ENCODE results near the gene ATRNL1. TPM values are rescaled to one million over a fixed set of nuclear protein-coding genes. Genes with fewer than 3 reads are reported as not detected.

Gene ATRNL1
- polyA plus RNA-seq, 4 donors, result 0.78 to 1.1 TPM; not detected in 2

- H3K9me3 ChIP-seq (ENCODE audit: control insufficient read depth in 2 of 2, insufficient read depth in 1 of 2, low read depth in 1 of 2, low read length in 1 of 2), result no peaks in the 10 kb centered on the region
- no peak for FAIRE-seq
- DNase-seq, result no peak
- WGBS, 3 donors, result 13 to 30% (median 15%) methylated on average over 3 of the region's 3 CpGs
- no peaks in the 10 kb centered on the region for H3K36me3 ChIP-seq (ENCODE audit: control insufficient read depth in 3 of 3, insufficient read depth in 2 of 3, low read depth in 1 of 3, low read length in 3 of 3)
- H3K27ac ChIP-seq (ENCODE audit: low read depth in 1 of 3, low read length in 2 of 3), result no peak overlapping the region
- no peaks in the 10 kb centered on the region for H3K4me1 ChIP-seq (ENCODE audit: control insufficient read depth in 3 of 3, insufficient read depth in 2 of 3, low read depth in 1 of 3, low read length in 2 of 3)
- H3K27me3 ChIP-seq (ENCODE audit: control insufficient read depth in 3 of 3, insufficient read depth in 3 of 3, low read length in 3 of 3), result no peaks in the 10 kb centered on the region
- H3K4me3 ChIP-seq (ENCODE audit: low read depth in 1 of 3, low read length in 3 of 3), result no peak overlapping the region
Observed at GRCh38 chr10:115937768-115938056, 844.5 kb downstream of the ATRNL1 start.

GRCh38 chr10:115939101-115939854 is 846.1 kb downstream of the ATRNL1 start:
- Histone ChIP-seq H3K4me3 (ENCODE audit: low read depth in 1 of 3, low read length in 3 of 3) (no peak overlapping the region), H3K36me3 (ENCODE audit: control insufficient read depth in 3 of 3, insufficient read depth in 2 of 3, low read depth in 1 of 3, low read length in 3 of 3) (no peaks in the 10 kb centered on the region), H3K27me3 (ENCODE audit: control insufficient read depth in 3 of 3, insufficient read depth in 3 of 3, low read length in 3 of 3) (no peaks in the 10 kb centered on the region), H3K27ac (ENCODE audit: low read depth in 1 of 3, low read length in 2 of 3) (no peak overlapping the region), H3K4me1 (ENCODE audit: control insufficient read depth in 3 of 3, insufficient read depth in 2 of 3, low read depth in 1 of 3, low read length in 2 of 3) (no peaks in the 10 kb centered on the region), H3K9me3 (ENCODE audit: control insufficient read depth in 2 of 2, insufficient read depth in 1 of 2, low read depth in 1 of 2, low read length in 1 of 2) (no peaks in the 10 kb centered on the region)
- FAIRE-seq (no peak), DNase-seq (no peak)
- 79 to 87% (median 79%) methylated on average over 7 of the region's 7 CpGs for WGBS, 3 donors

DNA sequence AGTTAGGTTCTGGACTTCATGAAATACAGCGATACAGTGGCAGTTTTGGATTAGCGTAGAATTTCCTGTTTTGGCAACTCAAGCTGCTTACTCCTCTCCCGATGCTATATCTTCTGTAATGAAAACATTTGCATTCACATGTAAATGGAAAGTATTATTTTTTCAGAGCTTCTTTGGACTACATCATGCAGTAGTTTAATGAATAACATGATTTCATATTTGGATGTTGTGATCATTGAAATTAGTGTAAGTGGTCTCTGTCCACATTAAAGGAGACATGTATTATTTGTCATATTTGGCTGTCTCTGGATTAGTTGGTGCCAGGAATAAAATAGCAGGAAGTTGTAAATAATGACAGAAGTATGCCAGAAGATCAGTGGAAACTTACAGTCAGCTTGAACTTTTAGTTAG is 848.2 kb downstream of the ATRNL1 start:
- DNase-seq (no peak), FAIRE-seq (no peak)
- H3K9me3 ChIP-seq (ENCODE audit: control insufficient read depth in 2 of 2, insufficient read depth in 1 of 2, low read depth in 1 of 2, low read length in 1 of 2), result no peaks in the 10 kb centered on the region
- no peak overlapping the region for H3K27ac ChIP-seq (ENCODE audit: low read depth in 1 of 3, low read length in 2 of 3)
- no peak overlapping the region for H3K4me3 ChIP-seq (ENCODE audit: low read depth in 1 of 3, low read length in 3 of 3)
- no peaks in the 10 kb centered on the region for H3K4me1 ChIP-seq (ENCODE audit: control insufficient read depth in 3 of 3, insufficient read depth in 2 of 3, low read depth in 1 of 3, low read length in 2 of 3)
- H3K36me3 ChIP-seq (ENCODE audit: control insufficient read depth in 3 of 3, insufficient read depth in 2 of 3, low read depth in 1 of 3, low read length in 3 of 3), result no peaks in the 10 kb centered on the region
- H3K27me3 ChIP-seq (ENCODE audit: control insufficient read depth in 3 of 3, insufficient read depth in 3 of 3, low read length in 3 of 3), result no peaks in the 10 kb centered on the region
- WGBS, 3 donors, result 40 to 86% (median 74%) methylated on average over 3 of the region's 3 CpGs

DNA sequence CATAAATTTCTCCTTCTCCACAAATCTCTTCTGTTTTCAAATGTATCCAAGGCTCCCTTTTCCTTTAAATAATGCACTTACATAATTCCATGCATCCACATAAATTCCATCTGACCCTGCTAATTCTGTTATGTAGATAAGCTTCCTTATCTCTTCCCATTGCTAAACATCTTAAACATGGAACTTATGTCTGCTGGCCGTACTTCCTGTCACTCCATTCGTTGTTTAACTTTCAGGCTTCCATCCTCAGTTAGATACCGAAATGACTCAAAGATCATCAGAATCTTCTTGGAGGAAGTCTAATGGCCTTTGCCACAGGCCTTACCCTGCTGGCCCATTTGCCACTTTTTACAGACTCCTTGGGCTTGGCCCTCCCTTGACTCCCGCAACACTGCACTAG is 848.9 kb downstream of the ATRNL1 start:
- no peaks in the 10 kb centered on the region for H3K9me3 ChIP-seq (ENCODE audit: control insufficient read depth in 2 of 2, insufficient read depth in 1 of 2, low read depth in 1 of 2, low read length in 1 of 2)
- no peaks in the 10 kb centered on the region for H3K36me3 ChIP-seq (ENCODE audit: control insufficient read depth in 3 of 3, insufficient read depth in 2 of 3, low read depth in 1 of 3, low read length in 3 of 3)
- FAIRE-seq (no peak), DNase-seq (no peak)
- no peaks in the 10 kb centered on the region for H3K27me3 ChIP-seq (ENCODE audit: control insufficient read depth in 3 of 3, insufficient read depth in 3 of 3, low read length in 3 of 3)
- 60 to 75% (median 72%) methylated on average over 4 of the region's 4 CpGs for WGBS, 3 donors
- H3K4me3 ChIP-seq (ENCODE audit: low read depth in 1 of 3, low read length in 3 of 3), result no peak overlapping the region
- no peak overlapping the region for H3K27ac ChIP-seq (ENCODE audit: low read depth in 1 of 3, low read length in 2 of 3)
- H3K4me1 ChIP-seq (ENCODE audit: control insufficient read depth in 3 of 3, insufficient read depth in 2 of 3, low read depth in 1 of 3, low read length in 2 of 3), result no peaks in the 10 kb centered on the region

DNA sequence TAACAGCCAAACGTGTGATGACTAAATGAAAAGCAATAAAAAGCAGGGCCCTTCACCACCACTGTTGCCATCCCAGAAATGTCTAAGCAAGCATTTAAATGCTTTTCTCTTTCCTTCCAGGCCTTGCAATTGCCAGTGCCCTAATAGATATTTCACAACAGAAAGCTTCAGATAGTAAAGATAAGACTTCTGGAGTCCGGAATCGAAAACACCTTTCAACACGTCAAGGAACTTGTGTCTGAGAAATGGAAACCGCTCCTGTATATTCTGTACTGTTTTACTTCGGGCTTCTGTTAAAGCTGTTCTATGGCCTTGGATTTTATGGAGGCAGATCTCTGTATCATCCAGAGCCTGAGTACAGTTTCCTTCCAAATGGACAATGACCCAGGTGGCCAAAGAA is 851.4 kb downstream of the ATRNL1 start:
- H3K9me3 ChIP-seq (ENCODE audit: control insufficient read depth in 2 of 2, insufficient read depth in 1 of 2, low read depth in 1 of 2, low read length in 1 of 2), result no peaks in the 10 kb centered on the region
- no peaks in the 10 kb centered on the region for H3K4me1 ChIP-seq (ENCODE audit: control insufficient read depth in 3 of 3, insufficient read depth in 2 of 3, low read depth in 1 of 3, low read length in 2 of 3)
- FAIRE-seq, result no peak
- 79 to 90% (median 83%) methylated on average over 6 of the region's 6 CpGs for WGBS, 3 donors
- H3K4me3 ChIP-seq (ENCODE audit: low read depth in 1 of 3, low read length in 3 of 3), result no peak overlapping the region
- DNase-seq, result no peak
- H3K27me3 ChIP-seq (ENCODE audit: control insufficient read depth in 3 of 3, insufficient read depth in 3 of 3, low read length in 3 of 3), result no peaks in the 10 kb centered on the region
- H3K36me3 ChIP-seq (ENCODE audit: control insufficient read depth in 3 of 3, insufficient read depth in 2 of 3, low read depth in 1 of 3, low read length in 3 of 3), result no peaks in the 10 kb centered on the region
- H3K27ac ChIP-seq (ENCODE audit: low read depth in 1 of 3, low read length in 2 of 3), result no peak overlapping the region

DNA sequence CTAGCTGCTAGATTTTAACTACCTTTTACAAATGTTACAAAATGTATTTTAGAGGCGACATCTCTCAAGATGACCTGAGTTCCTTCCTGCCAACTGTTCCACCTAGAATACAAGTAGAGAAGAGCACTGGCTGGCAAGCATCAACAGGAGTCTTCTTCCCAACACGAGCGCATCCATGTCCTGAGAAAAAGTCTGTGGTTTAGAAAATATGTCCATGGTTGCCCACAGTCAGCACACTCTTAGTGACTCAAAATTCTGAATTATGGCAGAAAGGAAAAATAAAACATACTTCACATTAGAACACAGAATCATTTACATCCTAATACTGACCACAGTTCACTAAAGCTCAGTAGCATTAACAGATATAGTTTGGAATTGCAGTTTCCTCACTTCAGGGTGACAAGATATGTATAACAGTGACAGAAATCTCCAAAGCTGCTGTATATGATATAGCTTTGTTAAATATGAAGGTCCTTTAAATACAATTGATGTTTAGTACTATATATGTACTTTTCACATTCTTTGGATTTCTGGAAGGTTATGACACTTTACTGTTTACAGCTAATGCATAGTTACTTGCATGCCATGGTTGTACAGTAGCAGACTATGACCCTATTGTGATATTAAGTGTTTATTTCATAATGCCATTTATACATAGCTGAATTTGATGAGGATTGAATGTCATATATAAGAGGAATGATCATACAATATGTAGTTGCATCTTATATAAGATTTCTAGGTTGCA is 852.7 kb downstream of the ATRNL1 start:
- FAIRE-seq, result no peak
- WGBS, 3 donors, result 87 to 94% (median 94%) methylated on average over 3 of the region's 3 CpGs
- H3K4me1 ChIP-seq (ENCODE audit: control insufficient read depth in 3 of 3, insufficient read depth in 2 of 3, low read depth in 1 of 3, low read length in 2 of 3), result no peaks in the 10 kb centered on the region
- no peak for DNase-seq
- H3K27ac ChIP-seq (ENCODE audit: low read depth in 1 of 3, low read length in 2 of 3), result no peak overlapping the region
- H3K4me3 ChIP-seq (ENCODE audit: low read depth in 1 of 3, low read length in 3 of 3), result no peak overlapping the region
- H3K27me3 ChIP-seq (ENCODE audit: control insufficient read depth in 3 of 3, insufficient read depth in 3 of 3, low read length in 3 of 3), result no peaks in the 10 kb centered on the region
- H3K9me3 ChIP-seq (ENCODE audit: control insufficient read depth in 2 of 2, insufficient read depth in 1 of 2, low read depth in 1 of 2, low read length in 1 of 2), result no peaks in the 10 kb centered on the region
- no peaks in the 10 kb centered on the region for H3K36me3 ChIP-seq (ENCODE audit: control insufficient read depth in 3 of 3, insufficient read depth in 2 of 3, low read depth in 1 of 3, low read length in 3 of 3)

DNA sequence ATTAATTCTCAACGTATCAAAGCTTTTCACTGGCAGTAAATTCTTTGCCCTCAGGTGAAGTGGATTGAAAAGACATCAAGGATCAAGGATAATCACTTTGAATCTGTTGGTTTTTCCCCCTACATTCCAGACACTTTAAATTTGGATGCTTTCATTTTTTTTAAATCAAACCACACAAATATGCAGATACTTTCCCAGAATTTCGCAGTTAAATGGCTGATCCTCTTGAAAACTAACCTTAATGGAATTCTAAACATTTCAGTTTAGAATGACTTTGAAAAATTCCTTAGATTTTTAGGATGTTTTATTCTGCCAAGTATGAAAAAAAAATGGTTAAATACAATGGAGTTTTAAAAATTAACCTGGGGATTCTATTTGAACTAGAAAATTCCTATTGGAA is 853.9 kb downstream of the ATRNL1 start:
- DNase-seq (no peak), FAIRE-seq (no peak)
- no peak overlapping the region for H3K27ac ChIP-seq (ENCODE audit: low read depth in 1 of 3, low read length in 2 of 3)
- H3K36me3 ChIP-seq (ENCODE audit: control insufficient read depth in 3 of 3, insufficient read depth in 2 of 3, low read depth in 1 of 3, low read length in 3 of 3), result no peaks in the 10 kb centered on the region
- H3K4me3 ChIP-seq (ENCODE audit: low read depth in 1 of 3, low read length in 3 of 3), result no peak overlapping the region
- 50 to 73% (median 59%) methylated on average over 2 of the region's 2 CpGs for WGBS, 3 donors
- no peaks in the 10 kb centered on the region for H3K4me1 ChIP-seq (ENCODE audit: control insufficient read depth in 3 of 3, insufficient read depth in 2 of 3, low read depth in 1 of 3, low read length in 2 of 3)
- H3K27me3 ChIP-seq (ENCODE audit: control insufficient read depth in 3 of 3, insufficient read depth in 3 of 3, low read length in 3 of 3), result no peaks in the 10 kb centered on the region
- H3K9me3 ChIP-seq (ENCODE audit: control insufficient read depth in 2 of 2, insufficient read depth in 1 of 2, low read depth in 1 of 2, low read length in 1 of 2), result no peaks in the 10 kb centered on the region

DNA sequence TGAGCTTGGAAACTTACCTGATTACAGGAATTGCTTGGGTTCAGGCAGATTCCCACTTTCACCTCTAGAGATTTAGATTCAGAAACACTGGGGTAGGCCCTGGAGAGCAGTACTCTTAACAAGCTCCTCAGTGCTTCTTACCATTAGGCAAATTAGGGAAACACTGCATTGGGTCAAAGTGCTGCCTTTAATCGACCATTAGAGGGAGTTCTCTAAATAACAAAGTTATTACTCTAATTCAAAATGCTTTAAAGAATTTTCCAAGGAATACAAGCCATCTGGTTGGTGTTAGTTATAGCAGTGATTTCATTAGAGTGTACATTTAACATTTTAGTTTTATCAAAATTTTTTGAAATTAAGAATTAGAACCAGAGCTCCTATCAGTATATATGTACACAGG is 855.3 kb downstream of the ATRNL1 start:
- Histone ChIP-seq H3K4me3 (ENCODE audit: low read depth in 1 of 3, low read length in 3 of 3) (no peak overlapping the region), H3K4me1 (ENCODE audit: control insufficient read depth in 3 of 3, insufficient read depth in 2 of 3, low read depth in 1 of 3, low read length in 2 of 3) (no peaks in the 10 kb centered on the region), H3K36me3 (ENCODE audit: control insufficient read depth in 3 of 3, insufficient read depth in 2 of 3, low read depth in 1 of 3, low read length in 3 of 3) (no peaks in the 10 kb centered on the region), H3K9me3 (ENCODE audit: control insufficient read depth in 2 of 2, insufficient read depth in 1 of 2, low read depth in 1 of 2, low read length in 1 of 2) (no peaks in the 10 kb centered on the region), H3K27me3 (ENCODE audit: control insufficient read depth in 3 of 3, insufficient read depth in 3 of 3, low read length in 3 of 3) (no peaks in the 10 kb centered on the region), H3K27ac (ENCODE audit: low read depth in 1 of 3, low read length in 2 of 3) (no peak overlapping the region)
- no peak for FAIRE-seq
- no peak for DNase-seq
- 6 to 13% (median 13%) methylated on average over 1 of the region's 1 CpG for whole genome bisulfite sequencing, 3 donors
